ENCODE measurements around the gene CAMSAP2. TPM values are rescaled to one million over a fixed set of nuclear protein-coding genes. Genes with fewer than 3 reads are reported as not detected.

Gene CAMSAP2
- total and polyA plus RNA-seq, 10 of the 15 experiments (the other 5 are each of a cell fraction or from before 2014, with no cell fraction given) = 3.9 to 19.8 (median 8.0) TPM

DNA sequence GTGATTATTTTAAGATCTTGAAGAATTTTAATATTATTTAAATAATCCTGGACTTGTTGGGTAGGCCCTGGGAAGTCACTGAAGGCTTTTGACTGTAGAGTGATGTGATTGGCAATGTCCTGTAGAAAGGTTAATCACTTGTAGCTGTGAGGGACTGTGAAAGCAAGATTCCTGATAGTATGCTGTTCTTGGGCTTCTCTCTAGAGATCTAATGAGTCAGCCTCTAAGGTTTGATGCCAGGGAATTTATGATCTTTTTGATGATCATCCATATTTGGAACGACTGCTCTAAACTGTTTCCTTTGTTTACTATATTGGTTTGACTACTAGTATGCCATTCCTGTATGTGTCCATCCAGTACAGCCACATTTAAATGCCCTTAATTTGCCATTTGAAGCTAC is 56.5 kb downstream of the CAMSAP2 start:
- H3K36me3 ChIP-seq (ENCODE audit: control insufficient read depth in 2 of 2, insufficient read depth in 2 of 2, low read length in 1 of 2) = no peaks in the 10 kb centered on the region

More for the DNA sequence above, 56.5 kb downstream of the CAMSAP2 start:
- no peak for DNase-seq (ENCODE audit: low read depth, low spot score)
- Histone ChIP-seq H3K9ac (ENCODE audit: control insufficient read depth, insufficient read depth, low read length) (no peak overlapping the region), H3K79me2 (ENCODE audit: control insufficient read depth, insufficient read depth, low read length) (no peaks in the 10 kb centered on the region; the same call in 1 of the 2 replicates), H3K4me3 (no peak overlapping the region), H3K27me3 (replicated peaks in 1 of 2; ENCODE audit: control insufficient read depth in 2 of 2, insufficient read depth in 2 of 2, low read length in 1 of 2) (no peaks in the 10 kb centered on the region), H4K20me1 (ENCODE audit: control insufficient read depth, insufficient read depth) (no peaks in the 10 kb centered on the region), H2AFZ (ENCODE audit: control insufficient read depth, low read depth, low read length) (no peak overlapping the region), H3K4me2 (ENCODE audit: control insufficient read depth, insufficient read depth) (no peak overlapping the region), H3K4me1 (ENCODE audit: control insufficient read depth, insufficient read depth, low read length) (no peaks in the 10 kb centered on the region; the same call in 1 of the 2 replicates), H3K9me3 (replicated peaks; ENCODE audit: control insufficient read depth, insufficient read depth, low read length) (no peaks in the 10 kb centered on the region; the same call in 2 of the 3 replicates), H3K27ac (ENCODE audit: control insufficient read depth, insufficient read depth) (no peak overlapping the region)
- no TSS peak for BruUV-seq (replicated peaks)
- POLR2A ChIA-PET = interaction anchor here (0.7 kb wide), 1 partner anchor 57 kb away, joined by 3 read pairs; no protein-coding TSS in a partner anchor
- RAD21 ChIA-PET (ENCODE audit: unreplicated experiment) = interaction anchor here (0.7 to 1.8 kb wide), 2 partner anchors 173 to 236 kb away, joined by 5 to 8 read pairs; no protein-coding TSS in a partner anchor
- no peak for FAIRE-seq
- CTCF ChIA-PET = interaction anchor here (1.0 to 4.5 kb wide), 2 partner anchors 9 to 173 kb away, joined by 6 to 23 read pairs; no protein-coding TSS in a partner anchor
- intact Hi-C loops (cut with micrococcal nuclease; ENCODE audit: unreplicated experiment) (no loop called here), in situ Hi-C loops (cut with MboI) (no loop called here)
- ATAC-seq = no peak
- WGBS (ENCODE audit: insufficient coverage, insufficient replicate concordance, low lambda C conversion rate, missing lambda C conversion rate) = 100% methylated on average over 1 of the region's 1 CpG
- SMC1A ChIA-PET (ENCODE audit: uncharacterized antibody, unreplicated experiment) = interaction anchor here (1.0 to 1.5 kb wide), 3 partner anchors 13 to 173 kb away, joined by 3 to 7 read pairs (median 5); no protein-coding TSS in a partner anchor
- TF ChIP-seq POLR2A (IDR thresholded peaks at IDR 0.05; ENCODE audit: low read depth, low read length) (no peak), ZNF622 (IDR thresholded peaks at IDR 0.05) (no peak), ZNF24 (IDR thresholded peaks at IDR 0.05) (no peak), BCL11A (IDR thresholded peaks at IDR 0.05; ENCODE audit: low read depth, low read length) (no peak), CBFB (IDR thresholded peaks at IDR 0.05; ENCODE audit: low read depth) (no peak), MTA3 (IDR thresholded peaks at IDR 0.05; ENCODE audit: borderline replicate concordance, low read length) (no peak), MAX (IDR thresholded peaks at IDR 0.05; ENCODE audit: low read depth, low read length) (no peak), NFYB (IDR thresholded peaks at IDR 0.05; ENCODE audit: insufficient read depth, low read depth, low read length) (no peak)
- TF ChIP-seq, protein P1, sequence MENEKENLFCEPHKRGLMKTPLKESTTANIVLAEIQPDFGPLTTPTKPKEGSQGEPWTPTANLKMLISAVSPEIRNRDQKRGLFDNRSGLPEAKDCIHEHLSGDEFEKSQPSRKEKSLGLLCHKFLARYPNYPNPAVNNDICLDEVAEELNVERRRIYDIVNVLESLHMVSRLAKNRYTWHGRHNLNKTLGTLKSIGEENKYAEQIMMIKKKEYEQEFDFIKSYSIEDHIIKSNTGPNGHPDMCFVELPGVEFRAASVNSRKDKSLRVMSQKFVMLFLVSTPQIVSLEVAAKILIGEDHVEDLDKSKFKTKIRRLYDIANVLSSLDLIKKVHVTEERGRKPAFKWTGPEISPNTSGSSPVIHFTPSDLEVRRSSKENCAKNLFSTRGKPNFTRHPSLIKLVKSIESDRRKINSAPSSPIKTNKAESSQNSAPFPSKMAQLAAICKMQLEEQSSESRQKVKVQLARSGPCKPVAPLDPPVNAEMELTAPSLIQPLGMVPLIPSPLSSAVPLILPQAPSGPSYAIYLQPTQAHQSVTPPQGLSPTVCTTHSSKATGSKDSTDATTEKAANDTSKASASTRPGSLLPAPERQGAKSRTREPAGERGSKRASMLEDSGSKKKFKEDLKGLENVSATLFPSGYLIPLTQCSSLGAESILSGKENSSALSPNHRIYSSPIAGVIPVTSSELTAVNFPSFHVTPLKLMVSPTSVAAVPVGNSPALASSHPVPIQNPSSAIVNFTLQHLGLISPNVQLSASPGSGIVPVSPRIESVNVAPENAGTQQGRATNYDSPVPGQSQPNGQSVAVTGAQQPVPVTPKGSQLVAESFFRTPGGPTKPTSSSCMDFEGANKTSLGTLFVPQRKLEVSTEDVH (IDR thresholded peaks at IDR 0.05; ENCODE audit: low read depth, partially characterized antibody) = no peak

All from GM12878 (cell line).